Measurements from ENCODE around the gene CCNI. TPM values are rescaled to one million over a fixed set of nuclear protein-coding genes. Genes with fewer than 3 reads are reported as not detected.

The CCNI gene
- polyA plus RNA-seq, 1 of the 3 experiments (the other 2 are of a cell fraction): 56.8 TPM

DNA sequence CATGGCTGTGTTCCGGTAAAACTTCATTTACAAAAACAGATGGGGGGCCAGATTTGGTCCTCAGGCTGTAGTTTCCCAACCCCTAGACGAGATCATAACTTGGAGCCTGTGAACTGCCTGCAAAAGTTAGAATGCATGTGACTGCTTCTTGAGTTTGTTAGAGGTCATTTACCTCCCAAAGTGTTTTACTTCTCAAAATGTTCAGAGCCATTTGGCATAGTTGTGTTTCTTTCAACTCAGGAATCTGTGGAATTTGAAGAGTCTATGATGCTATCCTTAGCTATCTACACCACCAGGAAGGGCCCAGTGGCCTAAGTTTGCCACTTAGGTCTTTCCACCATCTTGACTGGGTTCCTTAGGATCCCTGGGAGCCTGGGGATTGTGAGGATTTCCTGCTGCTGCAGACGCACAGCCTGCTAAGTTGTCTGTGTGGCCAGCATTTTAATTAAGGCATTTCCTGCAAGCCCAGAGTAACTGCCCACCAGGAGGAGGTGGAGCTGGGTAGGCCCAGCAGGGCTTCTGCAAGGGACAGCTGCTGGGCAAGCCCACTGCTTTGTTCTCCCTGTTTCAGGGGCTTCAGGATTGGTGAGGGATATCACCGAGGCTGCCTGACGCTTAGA is 53.1 kb downstream of the CCNI start:
- H3K9ac ChIP-seq: peak overlapping the region; percentile 25; the same call in 1 of the 2 replicates
- H3K27ac ChIP-seq (ENCODE audit: low read depth in 2 of 2, low read length in 1 of 2): peak overlapping the region; percentile 73 to 76
- H3F3A ChIP-seq (replicated peaks; ENCODE audit: insufficient read depth): peaks cover 27% of the 10 kb centered on the region
- TF ChIP-seq, protein P1, sequence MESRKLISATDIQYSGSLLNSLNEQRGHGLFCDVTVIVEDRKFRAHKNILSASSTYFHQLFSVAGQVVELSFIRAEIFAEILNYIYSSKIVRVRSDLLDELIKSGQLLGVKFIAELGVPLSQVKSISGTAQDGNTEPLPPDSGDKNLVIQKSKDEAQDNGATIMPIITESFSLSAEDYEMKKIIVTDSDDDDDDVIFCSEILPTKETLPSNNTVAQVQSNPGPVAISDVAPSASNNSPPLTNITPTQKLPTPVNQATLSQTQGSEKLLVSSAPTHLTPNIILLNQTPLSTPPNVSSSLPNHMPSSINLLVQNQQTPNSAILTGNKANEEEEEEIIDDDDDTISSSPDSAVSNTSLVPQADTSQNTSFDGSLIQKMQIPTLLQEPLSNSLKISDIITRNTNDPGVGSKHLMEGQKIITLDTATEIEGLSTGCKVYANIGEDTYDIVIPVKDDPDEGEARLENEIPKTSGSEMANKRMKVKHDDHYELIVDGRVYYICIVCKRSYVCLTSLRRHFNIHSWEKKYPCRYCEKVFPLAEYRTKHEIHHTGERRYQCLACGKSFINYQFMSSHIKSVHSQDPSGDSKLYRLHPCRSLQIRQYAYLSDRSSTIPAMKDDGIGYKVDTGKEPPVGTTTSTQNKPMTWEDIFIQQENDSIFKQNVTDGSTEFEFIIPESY (IDR thresholded peaks at IDR 0.05; ENCODE audit: borderline replicate concordance, low read depth): no peak
- TF ChIP-seq NFIC (IDR thresholded peaks at IDR 0.05; ENCODE audit: borderline replicate concordance) (0 out of 2 replicates have a peak, but pooled peaks have one; percentile 10), YY1 (IDR thresholded peaks at IDR 0.05; ENCODE audit: low read depth) (0 out of 2 replicates have a peak, but pooled peaks have one; percentile 35), TCF12 (IDR thresholded peaks at IDR 0.05) (peak; percentile 36; the same call in 1 of the 2 replicates), TEAD4 (IDR thresholded peaks at IDR 0.05; ENCODE audit: borderline replicate concordance, insufficient read depth) (0 out of 2 replicates have a peak, but pooled peaks have one; percentile 49), JUND (IDR thresholded peaks at IDR 0.05) (peak; percentile 10; the same call in 1 of the 2 replicates), RCOR1 (IDR thresholded peaks at IDR 0.05; ENCODE audit: low read length) (no peak), RXRA (IDR thresholded peaks at IDR 0.05; ENCODE audit: borderline replicate concordance, low read depth) (peak; percentile 21; the same call in 1 of the 2 replicates), RFX5 (IDR thresholded peaks at IDR 0.05; ENCODE audit: low read length) (no peak)
- CTCF ChIA-PET: interaction anchor here (2.4 kb wide), 1 partner anchor 10 kb away, joined by 6 read pairs; no protein-coding TSS in a partner anchor
- no peaks in the 10 kb centered on the region for H3K9me2 ChIP-seq
- peaks cover 81 to 83% of the 10 kb centered on the region in 2 experiments for H3K36me3 ChIP-seq (replicated peaks in 1 of 2; ENCODE audit: control insufficient read depth in 1 of 2, insufficient read depth in 2 of 2, low read length in 1 of 2)
- H3K27me3 ChIP-seq (ENCODE audit: insufficient read depth): no peaks in the 10 kb centered on the region
- no peak overlapping the region for H2AFZ ChIP-seq (ENCODE audit: low read depth)
- no peaks in the 10 kb centered on the region for H4K20me1 ChIP-seq (ENCODE audit: insufficient read depth)
- peak; percentile 24 for DNase-seq
- H3K4me2 ChIP-seq: no peak overlapping the region
- 66% methylated on average over 5 of the region's 5 CpGs for WGBS (ENCODE audit: low lambda C conversion rate)
- H3K9me3 ChIP-seq: no peaks in the 10 kb centered on the region
- POLR2A ChIA-PET: no interaction called here
- no peaks in the 10 kb centered on the region for H3K79me2 ChIP-seq (ENCODE audit: insufficient read depth)
- no peak overlapping the region for H3K4me3 ChIP-seq (ENCODE audit: low read depth in 2 of 2, low read length in 1 of 2)
- peaks cover 9 to 20% of the 10 kb centered on the region in 2 experiments; a peak in 3 of 4 replicates for H3K4me1 ChIP-seq (ENCODE audit: control insufficient read depth in 1 of 2, insufficient read depth in 2 of 2, low read depth in 1 of 2, low read length in 1 of 2)

DNA sequence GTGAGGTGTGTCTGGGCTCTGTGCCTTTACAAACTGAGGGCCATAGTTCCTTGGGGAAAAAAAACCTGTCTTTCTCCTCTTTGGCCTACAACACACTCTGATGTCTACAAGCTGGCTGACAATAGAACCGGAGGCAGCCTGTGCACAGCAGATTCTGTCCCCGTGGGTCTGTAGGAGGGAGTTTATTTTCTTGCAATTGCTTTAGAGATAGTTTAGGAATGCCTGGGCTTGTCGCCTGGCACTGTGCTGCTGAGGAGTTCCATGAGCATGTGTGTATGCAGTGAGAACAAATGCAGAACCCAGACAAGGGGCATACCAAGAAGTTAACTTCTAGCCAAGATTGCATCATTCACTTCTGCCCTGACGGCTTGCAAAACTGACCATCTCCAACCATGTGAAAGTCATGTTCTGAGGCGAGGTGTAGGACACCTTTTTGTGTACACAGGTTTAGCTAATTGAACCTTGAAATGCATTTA is 54.1 kb downstream of the CCNI start:
- H3K9me3 ChIP-seq: no peaks in the 10 kb centered on the region
- DNase-seq: no peak
- H3K4me2 ChIP-seq: no peak overlapping the region
- H3K4me3 ChIP-seq (ENCODE audit: low read depth in 2 of 2, low read length in 1 of 2): no peak overlapping the region
- peaks cover 9 to 20% of the 10 kb centered on the region in 2 experiments; a peak in 3 of 4 replicates for H3K4me1 ChIP-seq (ENCODE audit: control insufficient read depth in 1 of 2, insufficient read depth in 2 of 2, low read depth in 1 of 2, low read length in 1 of 2)
- peak overlapping the region; percentile 73 to 76; a peak in 3 of 4 replicates for H3K27ac ChIP-seq (ENCODE audit: low read depth in 2 of 2, low read length in 1 of 2)
- H3K79me2 ChIP-seq (ENCODE audit: insufficient read depth): no peaks in the 10 kb centered on the region
- H3F3A ChIP-seq (replicated peaks; ENCODE audit: insufficient read depth): peaks cover 32% of the 10 kb centered on the region
- H3K36me3 ChIP-seq (replicated peaks in 1 of 2; ENCODE audit: control insufficient read depth in 1 of 2, insufficient read depth in 2 of 2, low read length in 1 of 2): peaks cover 79 to 85% of the 10 kb centered on the region in 2 experiments
- H3K27me3 ChIP-seq (ENCODE audit: insufficient read depth): no peaks in the 10 kb centered on the region
- no peaks in the 10 kb centered on the region for H3K9me2 ChIP-seq
- ChIA-PET CTCF (interaction anchor here (0.6 to 2.4 kb wide), 2 partner anchors 11 to 25 kb away, joined by 3 to 6 read pairs; no protein-coding TSS in a partner anchor), POLR2A (no interaction called here)
- no peak overlapping the region for H2AFZ ChIP-seq (ENCODE audit: low read depth)
- no peaks in the 10 kb centered on the region for H4K20me1 ChIP-seq (ENCODE audit: insufficient read depth)
- TF ChIP-seq, protein P2, sequence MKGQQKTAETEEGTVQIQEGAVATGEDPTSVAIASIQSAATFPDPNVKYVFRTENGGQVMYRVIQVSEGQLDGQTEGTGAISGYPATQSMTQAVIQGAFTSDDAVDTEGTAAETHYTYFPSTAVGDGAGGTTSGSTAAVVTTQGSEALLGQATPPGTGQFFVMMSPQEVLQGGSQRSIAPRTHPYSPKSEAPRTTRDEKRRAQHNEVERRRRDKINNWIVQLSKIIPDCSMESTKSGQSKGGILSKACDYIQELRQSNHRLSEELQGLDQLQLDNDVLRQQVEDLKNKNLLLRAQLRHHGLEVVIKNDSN (IDR thresholded peaks at IDR 0.05; ENCODE audit: borderline replicate concordance, low read depth): no peak
- TF ChIP-seq TCF12 (IDR thresholded peaks at IDR 0.05) (no peak), EZH2phosphoT487 (IDR thresholded peaks at IDR 0.05; ENCODE audit: borderline replicate concordance, low read depth) (no peak)
- WGBS (ENCODE audit: low lambda C conversion rate): 90% methylated on average over 5 of the region's 5 CpGs
- H3K9ac ChIP-seq: no peak overlapping the region; the same call in 1 of the 2 replicates

All from SK-N-SH (cell line).